Neural progenitor cell (in vitro differentiated cells): Measurements from ENCODE around the gene LAMA2. TPM values are rescaled to one million over a fixed set of nuclear protein-coding genes. Genes with fewer than 3 reads are reported as not detected.
A peak's percentile ranks its signal among the peaks of the same experiment; 100 is the strongest.

Source experiments
- DNase-seq: peaks from one replicate; pipeline ENCODE4 v3.0.0-alpha.2; 2016; ENCODE audit warnings: low spot score
- H2AFZ ChIP-seq: fragments of 200-600 bp; sonication (generic); replicated peaks from 2 replicates; pipeline ENCODE4 v1.6.1; 2016; ENCODE audit warnings: antibody characterized with exemption
- H3F3A ChIP-seq: fragments of 200-600 bp; sonication (generic); 2 replicates; pipeline ENCODE4 v1.6.1; 2016; ENCODE audit warnings: antibody characterized with exemption, low read depth
- H3K27ac ChIP-seq: fragments of 200-600 bp; sonication (generic); 2 replicates; pipeline ENCODE4 v1.5.1; 2016; ENCODE audit warnings: mild to moderate bottlenecking
- H3K27me3 ChIP-seq: fragments of 200-600 bp; sonication (generic); 2 replicates; pipeline ENCODE4 v1.6.1; 2016; ENCODE audit warnings: mild to moderate bottlenecking, moderate library complexity
- H3K36me3 ChIP-seq: fragments of 200-600 bp; sonication (generic); 2 replicates; pipeline ENCODE4 v1.5.1; 2016
- H3K4me1 ChIP-seq: fragments of 200-600 bp; sonication (generic); 2 replicates; pipeline ENCODE4 v1.6.1; 2016; ENCODE audit warnings: mixed run types
- H3K4me2 ChIP-seq: fragments of 200-600 bp; sonication (generic); 2 replicates; pipeline ENCODE4 v1.6.1; 2016
- H3K4me3 ChIP-seq: fragments of 200-600 bp; sonication (generic); 2 replicates; pipeline ENCODE4 v1.5.1; 2016
- H3K79me2 ChIP-seq: fragments of 200-600 bp; sonication (generic); 2 replicates; pipeline ENCODE4 v1.6.1; 2016; ENCODE audit warnings: low read depth
- H3K9ac ChIP-seq: fragments of 200-600 bp; sonication (generic); 2 replicates; pipeline ENCODE4 v1.6.1; 2016
- H3K9me3 ChIP-seq: fragments of 200-600 bp; sonication (generic); 2 replicates; pipeline ENCODE4 v1.5.1; 2016; ENCODE audit warnings: low read depth
- H4K20me1 ChIP-seq: fragments of 200-600 bp; sonication (generic); 2 replicates; pipeline ENCODE4 v1.6.1; 2016; ENCODE audit warnings: low read depth
- H3K27ac Mint-ChIP-seq: 3 replicates; pipeline ENCODE4 v1.8.0; 2021; ENCODE audit warnings: mixed read lengths
- H3K27me3 Mint-ChIP-seq: 2 replicates; pipeline ENCODE4 v1.8.0; 2022; ENCODE audit warnings: low read depth, mild to moderate bottlenecking, inconsistent platforms, moderate library complexity, mixed read lengths; ENCODE audit not compliant: insufficient read depth
- H3K36me3 Mint-ChIP-seq: 3 replicates; pipeline ENCODE4 v1.8.0; 2021; ENCODE audit warnings: mixed read lengths
- H3K4me1 Mint-ChIP-seq: 3 replicates; pipeline ENCODE4 v1.8.0; 2021; ENCODE audit warnings: mixed read lengths
- H3K4me3 Mint-ChIP-seq: 3 replicates; pipeline ENCODE4 v1.8.0; 2021; ENCODE audit warnings: mild to moderate bottlenecking, moderate library complexity, mixed read lengths
- H3K9me3 Mint-ChIP-seq: 3 replicates; pipeline ENCODE4 v1.8.0; 2020; ENCODE audit warnings: mixed read lengths
- EZH2 ChIP-seq: fragments of 200-600 bp; sonication (generic); IDR thresholded peaks from 2 replicates; pipeline ENCODE4 v1.6.1; 2017; ENCODE audit warnings: antibody characterized with exemption, mild to moderate bottlenecking, moderate library complexity
- EZH2phosphoT487 ChIP-seq: fragments of 200-600 bp; sonication (generic); IDR thresholded peaks from 2 replicates; pipeline ENCODE4 v1.6.1; 2017; ENCODE audit warnings: antibody characterized with exemption
- total RNA-seq: library from RNA; depleted of rRNA; stranded (reverse); fragments of >200 nt; gene quantifications from 2 replicates; pipeline ENCODE4 v1.2.3, GENCODE V29; 2015; ENCODE audit warnings: low replicate concordance
- TF ChIP-seq, protein P1 (sequence below): fragments of 200-600 bp; sonication (generic); IDR thresholded peaks from 2 replicates; pipeline ENCODE4 v1.5.1; 2017; ENCODE audit warnings: antibody characterized with exemption, mild to moderate bottlenecking

Gene LAMA2, protein sequence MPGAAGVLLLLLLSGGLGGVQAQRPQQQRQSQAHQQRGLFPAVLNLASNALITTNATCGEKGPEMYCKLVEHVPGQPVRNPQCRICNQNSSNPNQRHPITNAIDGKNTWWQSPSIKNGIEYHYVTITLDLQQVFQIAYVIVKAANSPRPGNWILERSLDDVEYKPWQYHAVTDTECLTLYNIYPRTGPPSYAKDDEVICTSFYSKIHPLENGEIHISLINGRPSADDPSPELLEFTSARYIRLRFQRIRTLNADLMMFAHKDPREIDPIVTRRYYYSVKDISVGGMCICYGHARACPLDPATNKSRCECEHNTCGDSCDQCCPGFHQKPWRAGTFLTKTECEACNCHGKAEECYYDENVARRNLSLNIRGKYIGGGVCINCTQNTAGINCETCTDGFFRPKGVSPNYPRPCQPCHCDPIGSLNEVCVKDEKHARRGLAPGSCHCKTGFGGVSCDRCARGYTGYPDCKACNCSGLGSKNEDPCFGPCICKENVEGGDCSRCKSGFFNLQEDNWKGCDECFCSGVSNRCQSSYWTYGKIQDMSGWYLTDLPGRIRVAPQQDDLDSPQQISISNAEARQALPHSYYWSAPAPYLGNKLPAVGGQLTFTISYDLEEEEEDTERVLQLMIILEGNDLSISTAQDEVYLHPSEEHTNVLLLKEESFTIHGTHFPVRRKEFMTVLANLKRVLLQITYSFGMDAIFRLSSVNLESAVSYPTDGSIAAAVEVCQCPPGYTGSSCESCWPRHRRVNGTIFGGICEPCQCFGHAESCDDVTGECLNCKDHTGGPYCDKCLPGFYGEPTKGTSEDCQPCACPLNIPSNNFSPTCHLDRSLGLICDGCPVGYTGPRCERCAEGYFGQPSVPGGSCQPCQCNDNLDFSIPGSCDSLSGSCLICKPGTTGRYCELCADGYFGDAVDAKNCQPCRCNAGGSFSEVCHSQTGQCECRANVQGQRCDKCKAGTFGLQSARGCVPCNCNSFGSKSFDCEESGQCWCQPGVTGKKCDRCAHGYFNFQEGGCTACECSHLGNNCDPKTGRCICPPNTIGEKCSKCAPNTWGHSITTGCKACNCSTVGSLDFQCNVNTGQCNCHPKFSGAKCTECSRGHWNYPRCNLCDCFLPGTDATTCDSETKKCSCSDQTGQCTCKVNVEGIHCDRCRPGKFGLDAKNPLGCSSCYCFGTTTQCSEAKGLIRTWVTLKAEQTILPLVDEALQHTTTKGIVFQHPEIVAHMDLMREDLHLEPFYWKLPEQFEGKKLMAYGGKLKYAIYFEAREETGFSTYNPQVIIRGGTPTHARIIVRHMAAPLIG (N-terminal part only)
- 0.68 and 1.5 TPM in 2 replicates for total RNA-seq

DNA sequence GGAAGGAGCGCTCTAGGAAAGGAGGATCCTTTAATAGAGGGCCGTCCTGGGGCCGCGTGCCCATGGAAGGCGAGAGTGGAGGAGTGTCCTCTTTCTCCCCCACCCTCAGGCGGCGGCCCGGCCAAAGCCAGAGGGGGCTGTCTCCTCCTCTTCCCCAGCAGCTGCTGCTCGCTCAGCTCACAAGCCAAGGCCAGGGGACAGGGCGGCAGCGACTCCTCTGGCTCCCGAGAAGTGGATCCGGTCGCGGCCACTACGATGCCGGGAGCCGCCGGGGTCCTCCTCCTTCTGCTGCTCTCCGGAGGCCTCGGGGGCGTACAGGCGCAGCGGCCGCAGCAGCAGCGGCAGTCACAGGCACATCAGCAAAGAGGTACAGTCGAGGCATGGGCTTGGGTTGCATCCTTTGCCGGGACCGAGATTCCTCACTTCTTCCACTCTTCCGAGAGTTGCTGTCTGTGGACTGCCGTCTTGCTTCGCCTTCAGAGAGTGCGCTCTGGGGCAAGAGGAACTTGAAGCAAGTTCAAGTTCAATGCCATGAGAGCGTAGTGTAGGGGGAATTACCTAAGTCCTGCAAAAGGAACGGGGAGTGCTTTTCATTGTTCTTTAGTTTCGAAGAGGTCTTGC is at the start of gene LAMA2:
Gene LAMA2, plus strand, starts transcription at position 148 of the 621 bp plus-strand sequence. Its CDS starts 108 bp downstream, at position 256.
- Mint-ChIP-seq H3K27ac (no peak within 1 kb of the TSS), H3K4me1 (peaks cover 9% of the 10 kb centered on the region), H3K36me3 (no peaks in the 10 kb centered on the region), H3K27me3 (peaks cover 6% of the 10 kb centered on the region), H3K4me3 (peak within 1 kb of the TSS; percentile 87), H3K9me3 (peaks cover 2% of the 10 kb centered on the region)
- peak within 1 kb of the TSS; percentile 80 for H3K4me2 ChIP-seq
- H2AFZ ChIP-seq: peak within 1 kb of the TSS; percentile 26
- H3K4me3 ChIP-seq: peak within 1 kb of the TSS; percentile 40
- peaks cover 26% of the 10 kb centered on the region for H3K27me3 ChIP-seq
- no peaks in the 10 kb centered on the region for H3K79me2 ChIP-seq
- H3K36me3 ChIP-seq: no peaks in the 10 kb centered on the region
- no peaks in the 10 kb centered on the region for H3K9me3 ChIP-seq
- DNase-seq: peak; percentile 84
- TF ChIP-seq EZH2phosphoT487: no peak
- peak; percentile 48 for TF ChIP-seq EZH2
- TF ChIP-seq, protein P1, sequence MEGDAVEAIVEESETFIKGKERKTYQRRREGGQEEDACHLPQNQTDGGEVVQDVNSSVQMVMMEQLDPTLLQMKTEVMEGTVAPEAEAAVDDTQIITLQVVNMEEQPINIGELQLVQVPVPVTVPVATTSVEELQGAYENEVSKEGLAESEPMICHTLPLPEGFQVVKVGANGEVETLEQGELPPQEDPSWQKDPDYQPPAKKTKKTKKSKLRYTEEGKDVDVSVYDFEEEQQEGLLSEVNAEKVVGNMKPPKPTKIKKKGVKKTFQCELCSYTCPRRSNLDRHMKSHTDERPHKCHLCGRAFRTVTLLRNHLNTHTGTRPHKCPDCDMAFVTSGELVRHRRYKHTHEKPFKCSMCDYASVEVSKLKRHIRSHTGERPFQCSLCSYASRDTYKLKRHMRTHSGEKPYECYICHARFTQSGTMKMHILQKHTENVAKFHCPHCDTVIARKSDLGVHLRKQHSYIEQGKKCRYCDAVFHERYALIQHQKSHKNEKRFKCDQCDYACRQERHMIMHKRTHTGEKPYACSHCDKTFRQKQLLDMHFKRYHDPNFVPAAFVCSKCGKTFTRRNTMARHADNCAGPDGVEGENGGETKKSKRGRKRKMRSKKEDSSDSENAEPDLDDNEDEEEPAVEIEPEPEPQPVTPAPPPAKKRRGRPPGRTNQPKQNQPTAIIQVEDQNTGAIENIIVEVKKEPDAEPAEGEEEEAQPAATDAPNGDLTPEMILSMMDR: peak; percentile 19
- H3K27ac ChIP-seq: no peak within 1 kb of the TSS
- H3K4me1 ChIP-seq: peaks cover 4% of the 10 kb centered on the region
- H4K20me1 ChIP-seq: no peaks in the 10 kb centered on the region
- peaks cover 12% of the 10 kb centered on the region for H3F3A ChIP-seq
- no peak within 1 kb of the TSS for H3K9ac ChIP-seq

DNA sequence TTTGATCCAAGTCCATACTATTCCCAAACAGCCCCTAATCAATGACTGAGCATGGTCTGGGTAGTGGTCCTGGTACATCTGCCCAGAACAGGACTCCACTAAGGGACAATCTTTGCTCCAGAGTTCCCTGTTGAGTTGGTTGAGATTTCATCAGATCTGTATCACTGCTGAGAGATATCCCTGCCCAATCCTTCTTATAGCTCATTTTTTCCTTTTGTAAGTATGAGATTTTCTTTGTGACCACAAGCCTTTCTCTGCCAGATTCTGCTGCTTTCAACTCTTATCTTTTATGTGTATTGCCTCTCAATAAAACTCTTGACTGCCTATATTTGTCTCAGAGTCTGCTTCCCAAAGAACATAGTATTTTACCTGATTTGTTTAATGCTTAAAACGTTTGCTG is 46.2 kb upstream of the LAMA2 start:
- H3K9me3 ChIP-seq: no peaks in the 10 kb centered on the region
- H3K4me1 ChIP-seq: peaks cover 5% of the 10 kb centered on the region
- no peaks in the 10 kb centered on the region for H3F3A ChIP-seq
- no peaks in the 10 kb centered on the region for H3K27me3 ChIP-seq
- no peak for DNase-seq
- Mint-ChIP-seq H3K4me1 (no peaks in the 10 kb centered on the region), H3K4me3 (no peak overlapping the region), H3K27me3 (peaks cover 3% of the 10 kb centered on the region), H3K9me3 (peaks cover 15% of the 10 kb centered on the region), H3K27ac (no peak overlapping the region), H3K36me3 (peaks cover 2% of the 10 kb centered on the region)
- TF ChIP-seq, protein P1: no peak
- no peak for TF ChIP-seq EZH2phosphoT487
- TF ChIP-seq EZH2: no peak
- H2AFZ ChIP-seq: no peak overlapping the region
- no peak overlapping the region for H3K9ac ChIP-seq
- H3K79me2 ChIP-seq: no peaks in the 10 kb centered on the region
- no peak overlapping the region for H3K4me3 ChIP-seq
- H3K36me3 ChIP-seq: no peaks in the 10 kb centered on the region
- no peak overlapping the region for H3K27ac ChIP-seq
- H4K20me1 ChIP-seq: no peaks in the 10 kb centered on the region
- H3K4me2 ChIP-seq: no peak overlapping the region

DNA sequence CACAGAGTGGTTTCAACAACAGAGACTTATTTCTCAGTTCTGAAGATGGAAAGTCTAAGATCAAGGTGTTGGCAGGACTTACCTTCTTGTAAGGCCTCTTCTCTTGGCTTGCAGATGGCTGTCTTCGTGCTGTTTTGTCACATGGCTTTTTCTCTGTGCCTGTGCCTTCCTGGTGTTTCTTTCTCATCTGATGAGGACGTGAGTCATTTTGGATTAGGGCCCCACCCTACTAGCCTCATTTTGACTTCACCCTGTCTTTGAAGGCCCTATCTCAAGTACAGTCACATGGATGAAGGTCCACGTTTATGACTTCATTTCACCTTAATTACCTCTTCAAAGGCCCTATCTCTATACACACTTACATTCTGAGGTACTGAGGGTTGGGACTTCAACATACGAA is 41.4 kb upstream of the LAMA2 start:
- Histone ChIP-seq H3K27me3 (no peaks in the 10 kb centered on the region), H3K36me3 (no peaks in the 10 kb centered on the region), H3F3A (no peaks in the 10 kb centered on the region), H3K4me3 (no peak overlapping the region), H3K9ac (no peak overlapping the region), H3K79me2 (no peaks in the 10 kb centered on the region), H3K27ac (no peak overlapping the region), H4K20me1 (no peaks in the 10 kb centered on the region), H3K4me2 (no peak overlapping the region), H3K9me3 (no peaks in the 10 kb centered on the region), H3K4me1 (peaks cover 5% of the 10 kb centered on the region), H2AFZ (no peak overlapping the region)
- peaks cover 17% of the 10 kb centered on the region for H3K9me3 Mint-ChIP-seq
- H3K27me3 Mint-ChIP-seq: no peaks in the 10 kb centered on the region
- no peaks in the 10 kb centered on the region for H3K4me1 Mint-ChIP-seq
- TF ChIP-seq EZH2 (no peak), EZH2phosphoT487 (no peak)
- TF ChIP-seq, protein P1: no peak
- H3K4me3 Mint-ChIP-seq: no peak overlapping the region
- no peak overlapping the region for H3K27ac Mint-ChIP-seq
- DNase-seq: no peak
- H3K36me3 Mint-ChIP-seq: no peaks in the 10 kb centered on the region
